EH (cell line): Measurements from ENCODE around the gene MRPL33.

ENCODE experiments used
- DNase-seq: peaks from one replicate; pipeline ENCODE4 v3.0.0-alpha.2; 2015; ENCODE audit warnings: low read depth

MRPL33 gene

GRCh38 chr2:27771548-27772335 is at the start of gene MRPL33:
MRPL33 (plus strand) TSS chr2:27771719; CDS start chr2:27771778, 59 bp downstream.
- peak; percentile 89 for DNase-seq

- no peak for DNase-seq
Measured at GRCh38 chr2:27721884-27722485, 49.5 kb upstream of the MRPL33 start.

GRCh38 chr2:27723372-27724144 is 48.0 kb upstream of the MRPL33 start:
- peak; percentile 80 for DNase-seq

GRCh38 chr2:27724191-27724590 is 47.3 kb upstream of the MRPL33 start:
- DNase-seq = no peak

- peak; percentile 76 for DNase-seq
Measured at GRCh38 chr2:27724905-27725701, 46.4 kb upstream of the MRPL33 start.

- DNase-seq = no peak
Measured at GRCh38 chr2:27727257-27727656, 44.3 kb upstream of the MRPL33 start.

- no peak for DNase-seq
Measured at GRCh38 chr2:27728081-27728858, 43.2 kb upstream of the MRPL33 start.

GRCh38 chr2:27729198-27729597 is 42.3 kb upstream of the MRPL33 start:
- no peak for DNase-seq

GRCh38 chr2:27729614-27730013 is 41.9 kb upstream of the MRPL33 start:
- no peak for DNase-seq

- no peak for DNase-seq
Measured at GRCh38 chr2:27730261-27730662, 41.3 kb upstream of the MRPL33 start.

- no peak for DNase-seq
Measured at GRCh38 chr2:27730980-27731691, 40.4 kb upstream of the MRPL33 start.

GRCh38 chr2:27734305-27734704 is 37.2 kb upstream of the MRPL33 start:
- no peak for DNase-seq

GRCh38 chr2:27735263-27735904 is 36.1 kb upstream of the MRPL33 start:
- DNase-seq = peak; percentile 75

- peak; percentile 32 for DNase-seq
Measured at GRCh38 chr2:27736031-27736889, 35.3 kb upstream of the MRPL33 start.

GRCh38 chr2:27736890-27737204 is 34.7 kb upstream of the MRPL33 start:
- DNase-seq = no peak

GRCh38 chr2:27737676-27738348 is 33.7 kb upstream of the MRPL33 start:
- DNase-seq = peak; percentile 76

- no peak for DNase-seq
Measured at GRCh38 chr2:27738349-27739057, 33.0 kb upstream of the MRPL33 start.

- DNase-seq = no peak
Measured at GRCh38 chr2:27739058-27739373, 32.5 kb upstream of the MRPL33 start.
